OCI-LY7 (cell line): Measurements from ENCODE around the gene TAF10.

ENCODE experiments used
- CTCF ChIP-seq: fragments of 200-600 bp; sonication (generic); conservative IDR thresholded peaks from 2 replicates; pipeline ENCODE4 v1.5.1; 2014; ENCODE audit warnings: mild to moderate bottlenecking, antibody characterized with exemption, low read length, moderate library complexity, mixed read lengths
- EZH2phosphoT487 ChIP-seq: fragments of 200-600 bp; sonication (generic); IDR thresholded peaks from 2 replicates; pipeline ENCODE4 v1.6.1; 2018; ENCODE audit warnings: low read depth, borderline replicate concordance, mild to moderate bottlenecking, mixed run types, antibody characterized with exemption, low read length, moderate library complexity, mixed read lengths

GRCh38 chr11:6572215-6572614, 39.8 kb downstream of the TAF10 start:
- TF ChIP-seq CTCF (no peak), EZH2phosphoT487 (no peak)
